ENCODE data around the gene ATG16L1.
"Not testable (repeated sequence)": the region's sequence is repeated elsewhere in the genome, so short reads cannot be mapped to it uniquely, and the experiment has no call there.

ATG16L1 gene

DNA sequence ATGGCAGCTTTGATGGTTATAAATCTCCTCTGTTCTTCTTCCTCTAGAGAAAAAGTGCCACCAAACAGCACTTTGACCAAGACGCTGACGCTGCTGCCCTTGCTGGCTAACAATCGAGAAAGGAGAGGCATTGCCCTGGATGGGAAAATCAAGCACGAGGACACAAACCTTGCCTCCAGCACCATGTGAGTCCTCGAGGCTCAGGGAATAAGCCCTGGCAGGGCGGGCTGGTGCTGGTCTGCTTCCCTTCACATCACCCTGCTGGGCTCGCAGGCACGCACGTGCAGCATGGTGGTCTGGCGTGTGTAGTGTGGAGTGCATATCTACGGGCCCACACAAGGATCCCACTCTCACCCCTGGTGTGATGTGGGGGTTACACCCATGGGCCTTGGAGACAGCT is 83.4 kb downstream of the ATG16L1 start:
- no peak for DNase-seq (ENCODE audit: low read depth)

DNA sequence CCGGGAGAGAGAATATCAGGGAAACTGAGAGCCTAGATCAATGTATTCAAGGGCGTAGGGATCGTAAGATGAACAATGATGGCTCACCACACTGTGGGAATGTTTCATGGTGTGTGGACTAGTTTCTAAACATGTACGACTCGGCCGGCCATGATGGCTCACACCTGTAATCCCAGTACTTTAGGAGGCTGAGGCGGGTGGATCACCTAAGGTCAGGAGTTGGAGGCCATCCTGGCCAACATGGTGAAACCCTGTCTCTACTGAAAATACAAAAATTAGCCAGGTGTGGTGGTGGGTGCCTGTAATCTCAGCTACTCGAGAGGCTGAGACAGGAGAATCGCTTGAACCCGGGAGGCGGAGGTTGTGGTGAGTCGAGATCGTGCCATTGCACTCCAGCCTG is 84.6 kb downstream of the ATG16L1 start:
- DNase-seq (ENCODE audit: low read depth), result not testable (repeated sequence)

DNA sequence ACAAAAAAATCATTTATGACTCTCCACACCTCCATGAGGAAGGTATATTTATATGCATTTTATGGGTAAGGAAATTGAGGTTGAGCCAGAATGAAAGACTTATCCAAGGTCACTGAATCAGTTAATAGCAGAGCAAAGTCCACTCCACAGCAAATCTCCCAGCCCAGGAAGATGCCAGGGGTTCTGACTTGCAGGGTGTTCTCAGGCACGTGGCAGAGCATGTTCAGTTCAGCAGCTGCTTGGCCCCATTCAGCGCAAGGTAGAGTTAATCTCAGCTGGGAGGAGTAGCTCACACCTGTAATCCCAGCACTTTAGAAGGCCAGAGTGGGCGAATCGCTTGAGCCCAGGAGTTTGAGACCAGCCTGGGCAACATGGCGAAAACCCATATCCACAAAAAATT is 85.1 kb downstream of the ATG16L1 start:
- DNase-seq (ENCODE audit: low read depth), result no peak

DNA sequence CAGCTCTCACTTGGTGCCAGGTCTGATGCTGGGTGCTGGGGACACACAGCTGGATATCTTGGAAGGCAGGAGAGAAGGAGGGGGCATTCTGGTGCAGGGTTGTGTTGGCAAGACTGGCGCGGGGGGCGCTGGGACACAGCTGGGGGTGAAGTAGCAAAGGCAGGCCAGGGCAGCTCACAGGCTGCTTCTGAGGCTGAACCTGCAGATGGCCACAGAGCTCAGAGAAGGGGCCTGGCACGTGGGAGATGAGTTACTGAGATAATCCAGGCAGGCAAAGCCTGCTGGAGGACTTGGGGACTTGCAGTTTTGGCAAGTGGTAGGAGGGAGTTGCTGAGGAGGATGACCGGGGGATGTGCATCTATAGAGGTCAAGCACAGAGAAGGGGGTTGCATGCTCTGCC is 86.6 kb downstream of the ATG16L1 start:
- DNase-seq (ENCODE audit: low read depth), result no peak

DNA sequence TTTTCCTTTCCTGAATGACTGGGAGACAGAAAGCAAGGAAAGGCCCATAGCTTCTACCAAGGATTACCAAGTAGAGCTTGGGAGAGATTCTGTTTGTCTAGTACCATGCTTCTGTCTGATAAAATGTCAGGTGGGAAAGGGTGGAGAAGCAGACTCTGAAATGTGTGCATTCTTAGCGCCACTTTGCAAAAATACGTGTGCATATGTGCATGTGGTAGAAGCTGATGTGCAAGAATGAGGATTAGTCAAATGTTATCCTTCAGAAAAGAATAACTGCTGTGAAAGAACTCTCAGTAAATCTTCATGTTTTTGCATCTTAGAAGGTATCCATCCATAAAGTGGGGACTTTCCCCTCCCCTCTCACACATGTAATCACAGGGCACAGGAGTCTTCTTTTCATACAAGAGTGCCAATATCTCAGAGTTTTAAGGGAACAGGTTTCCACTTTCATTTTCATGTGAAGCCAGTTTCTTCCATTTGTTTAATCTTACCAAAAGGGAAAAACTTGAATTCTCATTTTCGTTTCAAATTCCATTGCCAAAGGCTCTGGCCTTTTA is 87.4 kb downstream of the ATG16L1 start:
- no peak for DNase-seq (ENCODE audit: low read depth)

DNA sequence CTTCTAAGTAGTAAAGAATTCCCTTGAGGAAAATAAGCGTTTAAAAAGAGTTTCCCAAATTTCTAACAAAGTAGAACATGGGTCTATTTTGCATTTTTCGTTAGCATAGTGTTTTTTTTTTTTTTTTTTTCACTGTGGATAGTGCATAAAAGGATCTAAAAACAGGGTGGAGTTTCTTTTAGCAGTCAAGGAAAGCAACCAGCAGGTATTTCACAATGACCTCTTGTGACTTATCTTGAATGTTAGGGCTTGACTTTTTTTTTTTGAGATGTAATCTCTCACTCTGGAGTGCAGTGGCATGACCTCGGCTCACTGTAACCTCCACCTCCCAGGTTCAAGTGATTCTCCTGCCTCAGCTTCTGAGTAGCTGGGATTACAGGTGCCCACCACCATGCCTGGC is 88.0 kb downstream of the ATG16L1 start:
- no peak for DNase-seq (ENCODE audit: low read depth)

DNA sequence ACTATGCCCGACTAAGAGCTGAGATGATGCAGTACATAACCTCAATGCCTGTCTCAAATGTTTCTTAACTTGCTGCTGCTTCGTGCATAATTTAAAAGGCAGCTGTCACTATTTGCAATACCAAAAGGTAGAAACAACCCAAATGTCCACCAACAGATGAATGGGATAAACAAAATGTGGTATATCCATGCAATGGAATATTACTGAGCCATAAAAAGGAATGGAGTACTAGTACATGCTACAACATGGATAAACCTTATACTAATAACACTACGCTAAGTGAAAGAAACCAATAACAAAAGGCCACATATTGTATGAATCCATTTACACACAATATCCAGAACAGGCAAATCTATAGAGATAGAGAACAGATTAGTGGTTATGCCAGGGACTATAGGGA is 89.8 kb downstream of the ATG16L1 start:
- no peak for DNase-seq (ENCODE audit: low read depth)

DNA sequence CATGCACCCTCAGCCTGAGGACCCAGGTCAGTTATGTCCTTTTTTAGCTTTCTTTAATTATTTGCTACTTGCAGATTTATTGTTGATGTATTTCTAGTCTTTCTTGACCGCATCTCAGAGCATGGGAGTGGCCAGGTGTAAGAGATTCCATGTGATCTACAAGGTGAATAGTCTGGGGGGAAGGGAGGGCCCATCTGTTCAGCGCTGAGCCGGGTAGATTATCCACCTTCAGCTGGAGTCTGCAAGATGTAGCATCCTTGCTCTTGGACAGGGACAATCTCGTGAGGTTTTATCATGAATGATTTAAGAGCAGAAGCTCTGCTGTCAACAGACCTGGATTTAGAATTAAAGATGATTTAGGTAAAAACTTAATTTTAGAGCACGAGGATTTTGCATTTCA is 90.8 kb downstream of the ATG16L1 start:
- no peak for DNase-seq (ENCODE audit: low read depth)

DNA sequence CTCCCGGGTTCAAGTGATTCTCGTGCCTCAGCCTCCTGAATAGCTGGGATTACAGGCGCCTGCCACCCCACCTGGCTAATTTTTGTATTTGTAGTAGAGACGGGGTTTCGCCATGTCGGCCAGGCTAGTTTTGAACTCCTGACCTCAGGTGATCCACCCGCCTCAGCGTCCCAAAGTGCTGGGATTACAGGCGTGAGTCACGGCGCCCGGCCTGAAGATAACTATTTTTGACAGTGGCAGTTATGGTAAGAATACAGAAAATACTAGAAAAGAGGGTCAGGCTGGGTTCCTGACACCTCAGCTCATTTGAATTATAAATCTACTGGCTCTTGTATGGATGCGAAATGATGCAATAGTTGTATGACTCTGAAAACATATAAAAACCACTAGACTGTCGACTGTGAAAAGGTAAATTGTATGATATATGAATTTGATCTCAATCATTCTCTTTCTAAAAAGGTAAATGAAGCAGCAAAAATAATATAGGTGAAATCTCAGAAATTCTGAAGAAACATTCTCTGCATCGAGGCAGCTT is 91.8 kb downstream of the ATG16L1 start:
- no peak for DNase-seq (ENCODE audit: low read depth)

Measured in stimulated activated CD4-positive, alpha-beta T cell treated with anti-CD3 and anti-CD28 coated beads, Interleukin-2, amount 100 ng/mL, for 4 hours (primary cell).